ENCODE data around the gene PLP1.
"Not testable (repeated sequence)": the region's sequence is repeated elsewhere in the genome, so short reads cannot be mapped to it uniquely, and the experiment has no call there.

The PLP1 gene

DNA sequence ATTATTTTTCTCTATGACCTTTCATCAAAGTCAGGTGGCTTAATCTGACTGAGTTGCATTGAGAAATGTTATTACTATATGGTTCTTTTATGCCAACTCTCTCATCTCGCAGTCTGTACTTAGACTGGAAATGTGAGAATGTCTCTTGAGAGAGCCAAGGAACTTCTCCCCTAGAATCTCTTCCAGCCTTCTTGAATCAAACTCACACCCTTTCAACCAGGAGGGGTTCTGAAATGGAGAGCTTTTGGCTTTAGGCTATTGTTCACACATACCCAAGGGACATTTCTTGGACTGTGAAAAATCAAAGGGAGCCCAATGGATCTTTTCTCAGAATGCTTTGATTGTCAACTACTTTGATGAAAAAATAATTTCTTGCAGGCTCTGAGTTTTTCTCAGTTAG is 5.1 kb downstream of the PLP1 start:
- FAIRE-seq: no peak

DNA sequence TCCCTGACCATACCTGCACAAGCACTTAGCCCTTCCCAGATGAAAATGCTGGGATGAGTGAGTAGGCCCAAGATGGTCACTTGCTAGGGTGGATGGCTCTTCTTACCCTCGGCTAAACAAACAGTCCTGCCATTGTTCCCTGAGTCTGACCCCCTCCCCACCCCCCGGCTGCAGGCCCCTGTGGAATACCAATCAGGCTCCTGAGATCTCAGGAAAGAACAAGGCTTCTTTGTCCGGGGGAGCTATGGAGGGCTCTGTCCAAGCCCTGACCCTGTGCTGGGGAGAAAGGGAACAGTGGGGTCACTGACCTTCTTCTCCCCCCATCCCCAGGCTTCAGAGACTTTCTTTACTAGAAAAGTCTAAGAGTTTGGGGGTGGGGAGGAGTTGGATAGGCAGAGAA is 6.0 kb downstream of the PLP1 start:
- no peak for FAIRE-seq

GRCh38 chrX:103783196-103783595 is 6.6 kb downstream of the PLP1 start:
- FAIRE-seq: no peak

DNA sequence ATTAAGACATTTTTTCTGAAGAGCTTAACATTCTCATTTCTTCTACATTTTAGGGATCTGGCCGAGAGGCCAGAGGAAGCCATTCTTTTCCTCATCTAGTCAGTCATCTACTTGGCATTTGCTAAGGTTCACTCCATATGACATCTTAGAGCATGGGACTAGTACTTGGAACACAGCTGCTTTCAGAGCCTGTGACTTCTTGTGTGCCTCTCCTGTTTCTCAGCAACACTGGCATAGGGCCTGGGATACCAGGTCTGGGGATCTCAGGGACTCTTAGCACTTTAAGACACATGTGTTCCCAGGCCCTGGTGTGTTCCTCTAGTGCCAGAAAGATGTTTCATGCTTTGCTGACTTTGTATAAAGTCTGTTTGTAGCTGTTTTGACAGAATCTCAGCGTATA is 7.3 kb downstream of the PLP1 start:
- FAIRE-seq: no peak

GRCh38 chrX:103789004-103789403 is 12.4 kb downstream of the PLP1 start:
- no peak for FAIRE-seq

DNA sequence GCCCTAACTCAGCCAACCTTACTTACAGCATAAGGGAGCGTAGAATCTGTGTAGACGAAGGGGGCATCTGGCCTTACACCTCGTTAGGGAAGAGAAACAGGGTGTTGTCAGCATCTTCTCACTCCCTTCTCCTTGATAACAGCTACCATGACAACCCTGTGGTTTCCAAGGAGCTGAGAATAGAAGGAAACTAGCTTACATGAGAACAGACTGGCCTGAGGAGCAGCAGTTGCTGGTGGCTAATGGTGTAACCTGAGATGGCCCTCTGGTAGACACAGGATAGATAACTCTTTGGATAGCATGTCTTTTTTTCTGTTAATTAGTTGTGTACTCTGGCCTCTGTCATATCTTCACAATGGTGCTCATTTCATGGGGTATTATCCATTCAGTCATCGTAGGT is 14.6 kb downstream of the PLP1 start:
- FAIRE-seq: no peak

GRCh38 chrX:103791826-103792485 is 15.3 kb downstream of the PLP1 start:
- FAIRE-seq: no peak

DNA sequence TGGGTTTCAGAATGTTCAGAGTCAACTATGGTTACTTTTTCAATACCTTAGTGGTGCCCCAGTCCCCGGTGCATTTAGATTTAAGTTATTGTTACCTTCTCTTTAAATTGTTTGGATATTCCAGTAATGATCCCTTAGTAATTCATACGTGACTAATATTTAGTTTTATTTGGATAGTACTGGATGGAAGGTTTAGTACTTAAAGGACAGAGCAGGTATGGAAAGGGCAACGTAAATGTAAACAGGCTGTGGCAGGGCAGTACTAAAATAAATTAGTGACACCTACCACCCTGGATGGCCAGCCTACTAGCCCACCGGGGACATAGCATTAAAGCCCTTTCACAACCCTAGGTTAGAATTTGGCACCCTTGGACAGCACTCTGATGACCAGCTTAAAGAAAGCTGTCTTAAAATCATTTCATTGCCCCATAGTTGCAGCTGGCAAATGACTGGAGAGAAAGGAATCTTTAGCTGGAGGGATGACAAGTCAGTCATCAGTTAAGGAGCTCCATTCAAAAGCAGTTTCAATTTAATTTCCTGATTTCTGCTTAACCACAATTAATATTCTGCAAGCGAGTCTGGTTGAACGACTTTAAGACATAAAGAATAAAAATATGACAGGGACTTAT is 16.4 kb downstream of the PLP1 start:
- FAIRE-seq: no peak

- FAIRE-seq: no peak
Observed at GRCh38 chrX:103793545-103793940, 16.9 kb downstream of the PLP1 start.

DNA sequence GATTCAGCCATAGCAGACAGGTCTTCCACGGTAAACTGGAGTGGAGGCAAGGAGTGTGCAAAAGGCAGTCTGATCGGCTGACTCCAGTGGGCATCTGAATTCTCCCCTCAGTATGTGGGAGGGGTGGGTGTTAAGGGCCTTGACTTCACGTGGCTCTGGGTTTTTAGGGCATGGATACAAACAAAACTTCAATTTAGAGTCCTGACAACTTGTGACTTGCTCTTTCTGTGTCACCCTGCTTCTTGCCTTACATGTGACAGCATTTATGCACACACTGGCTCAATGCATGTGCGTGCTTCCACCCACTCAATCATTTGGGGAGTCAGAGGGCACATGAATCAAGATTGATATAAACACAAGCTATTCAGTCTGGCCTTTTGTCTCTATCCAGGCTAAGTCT is 17.5 kb downstream of the PLP1 start:
- FAIRE-seq: no peak

GRCh38 chrX:103797691-103798090 is 21.1 kb downstream of the PLP1 start:
- FAIRE-seq: no peak

GRCh38 chrX:103800318-103800717 is 23.7 kb downstream of the PLP1 start:
- no peak for FAIRE-seq

GRCh38 chrX:103805860-103806259 is 29.2 kb downstream of the PLP1 start:
- no peak for FAIRE-seq

GRCh38 chrX:103806862-103807474 is 30.3 kb downstream of the PLP1 start:
- no peak for FAIRE-seq

DNA sequence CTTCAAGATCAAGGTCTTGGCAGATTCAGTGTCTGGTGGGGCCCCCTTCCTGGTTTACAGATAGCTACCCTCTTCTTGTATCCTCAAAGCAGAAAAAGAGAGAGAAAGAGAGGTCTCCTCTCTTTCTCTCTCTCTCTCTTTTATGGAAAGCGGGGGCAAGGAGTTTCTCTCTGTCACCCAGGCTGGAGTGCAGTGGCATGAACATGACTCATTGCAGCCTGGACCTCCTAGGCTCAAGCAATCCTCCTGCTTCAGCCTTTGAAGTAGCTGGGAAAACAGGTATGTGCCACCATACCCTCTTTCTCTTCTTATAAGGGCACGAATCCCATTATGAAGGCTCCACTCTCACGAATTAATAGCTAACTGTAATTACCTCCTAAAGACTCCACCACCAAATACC is 35.2 kb downstream of the PLP1 start:
- FAIRE-seq: no peak

DNA sequence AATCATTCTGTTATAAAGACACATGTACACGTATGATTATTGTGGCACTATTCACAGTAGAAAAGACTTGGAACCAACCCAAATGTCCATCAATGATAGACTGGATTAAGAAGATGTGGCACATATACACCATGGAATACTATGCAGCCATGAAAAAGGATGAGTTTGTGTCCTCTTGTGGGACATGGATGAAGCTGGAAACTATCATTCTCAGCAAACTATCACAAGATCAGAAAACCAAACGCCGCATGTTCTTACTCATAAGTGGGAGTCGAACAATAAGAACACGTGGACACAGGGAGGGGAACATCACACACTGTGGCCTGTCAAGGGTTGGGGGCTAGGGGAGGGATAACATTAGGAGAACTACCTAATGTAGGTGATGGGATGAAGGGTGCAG is 40.5 kb downstream of the PLP1 start:
- not testable (repeated sequence) for FAIRE-seq

- peak; percentile 87 for FAIRE-seq
Observed at GRCh38 chrX:103817502-103817901, 40.9 kb downstream of the PLP1 start.

DNA sequence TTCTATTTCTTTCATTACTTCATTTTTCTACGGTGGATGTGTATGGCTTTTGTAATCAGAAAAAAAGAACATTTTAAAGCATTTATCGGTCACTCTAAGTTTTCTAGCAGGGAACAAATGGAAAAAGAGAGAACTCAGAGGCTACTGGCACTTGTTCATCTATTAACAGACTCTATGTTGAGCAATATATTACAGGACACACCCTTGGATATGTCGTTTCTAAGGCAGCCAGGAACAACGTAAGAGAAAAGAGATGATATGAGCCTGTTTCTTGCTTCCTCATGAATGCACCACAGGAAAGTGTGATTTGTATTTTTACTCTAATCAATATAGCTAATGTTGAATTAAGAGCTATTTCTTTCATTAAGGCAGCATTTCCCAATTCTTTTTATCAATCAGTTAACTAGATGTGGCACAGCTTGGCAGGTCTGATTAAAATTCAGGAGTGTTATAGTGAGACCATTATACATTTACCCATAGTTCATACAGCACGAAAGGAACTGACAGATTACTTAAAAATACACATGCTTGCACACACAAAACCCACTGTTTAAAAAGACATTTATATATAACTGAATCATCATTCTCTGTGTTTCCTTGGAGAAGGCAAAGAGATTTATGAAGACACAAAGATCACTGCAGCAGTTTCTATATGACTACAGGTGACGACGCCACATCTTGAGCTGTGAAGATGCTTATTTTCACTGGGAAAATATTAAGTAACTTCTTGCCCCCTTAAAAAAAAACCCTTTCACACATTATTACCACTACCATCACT is 42.4 kb downstream of the PLP1 start:
- FAIRE-seq: no peak

DNA sequence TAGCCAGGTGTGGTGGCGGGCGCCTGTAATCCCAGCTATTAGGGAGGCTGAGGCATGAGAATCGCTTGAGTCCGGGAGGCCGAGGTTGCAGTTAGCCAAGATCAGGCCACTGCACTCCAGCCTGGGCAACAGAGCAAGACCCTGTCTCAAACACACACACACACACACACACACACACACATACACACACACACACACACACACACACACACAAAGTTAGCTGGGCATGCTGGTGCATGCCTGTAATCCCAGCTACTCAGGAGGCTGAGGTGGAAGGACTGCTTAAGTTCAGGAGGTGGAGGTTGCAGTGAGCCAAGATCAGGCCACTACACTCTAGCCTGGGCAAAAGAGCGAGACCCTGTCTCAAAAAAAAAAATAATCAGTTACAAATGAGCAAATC is 44.2 kb downstream of the PLP1 start:
- FAIRE-seq: not testable (repeated sequence)

GRCh38 chrX:103823591-103823990 is 47.0 kb downstream of the PLP1 start:
- no peak for FAIRE-seq

- FAIRE-seq: no peak
Observed at GRCh38 chrX:103825881-103826280, 49.2 kb downstream of the PLP1 start.

GRCh38 chrX:103828529-103828928 is 51.9 kb downstream of the PLP1 start:
- FAIRE-seq: no peak

- no peak for FAIRE-seq
Observed at GRCh38 chrX:103830848-103831247, 54.2 kb downstream of the PLP1 start.

DNA sequence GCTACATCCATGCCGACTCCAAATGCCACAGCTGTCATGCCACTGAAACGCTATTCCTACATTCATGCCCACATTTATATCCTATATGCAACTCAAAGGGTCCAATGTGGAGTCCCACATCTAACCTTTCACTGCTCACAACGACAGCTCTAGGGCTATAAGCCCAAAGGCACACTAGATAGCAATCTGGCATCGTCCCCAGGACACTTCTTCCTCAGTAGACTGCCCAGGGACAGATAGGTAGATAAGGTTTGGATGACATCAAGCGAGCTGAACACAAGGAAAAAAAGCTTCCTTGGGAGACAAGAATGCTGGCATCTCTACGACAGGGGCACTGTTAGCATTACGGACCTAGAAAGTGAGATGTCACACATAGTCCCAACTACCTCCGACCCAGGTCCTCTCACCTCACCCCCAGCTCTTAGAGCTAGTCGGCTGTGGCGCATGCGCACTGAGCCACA is 54.7 kb downstream of the PLP1 start:
- FAIRE-seq: no peak

Data from TTC549 (cell line).